DOHH2 (cell line): Measurements from ENCODE around the gene CHD9.
"Not testable (repeated sequence)": the region's sequence is repeated elsewhere in the genome, so short reads cannot be mapped to it uniquely, and the experiment has no call there.

Source experiments
- H3F3A ChIP-seq: fragments of 200-600 bp; sonication (generic), shearing (Covaris generic); 2 replicates; pipeline ENCODE4 v1.6.0; 2016; ENCODE audit warnings: antibody characterized with exemption, mild to moderate bottlenecking; ENCODE audit not compliant: control insufficient read depth, insufficient read depth
- H3K27ac ChIP-seq: fragments of 200-600 bp; sonication (generic); 2 replicates; pipeline ENCODE4 v1.5.1; 2014; ENCODE audit warnings: low read depth, mild to moderate bottlenecking, low read length, moderate library complexity
- H3K27me3 ChIP-seq: fragments of 200-600 bp; sonication (generic); 2 replicates; pipeline ENCODE4 v1.6.1; 2014; ENCODE audit warnings: mild to moderate bottlenecking, low read length, mixed read lengths; ENCODE audit not compliant: control insufficient read depth
- H3K36me3 ChIP-seq: fragments of 200-600 bp; sonication (generic); 2 replicates; pipeline ENCODE4 v1.6.1; 2014; ENCODE audit warnings: mild to moderate bottlenecking, low read length, moderate library complexity, mixed read lengths; ENCODE audit not compliant: control insufficient read depth
- H3K4me1 ChIP-seq: fragments of 200-600 bp; sonication (generic); 2 replicates; pipeline ENCODE4 v1.6.1; 2014; ENCODE audit warnings: mild to moderate bottlenecking, low read length, mixed read lengths; ENCODE audit not compliant: control insufficient read depth
- H3K4me2 ChIP-seq: fragments of 200-600 bp; sonication (generic); 2 replicates; pipeline ENCODE4 v1.6.0; 2014; ENCODE audit warnings: mild to moderate bottlenecking, low read length, moderate library complexity
- H3K4me3 ChIP-seq: fragments of 200-600 bp; sonication (generic); 2 replicates; pipeline ENCODE4 v1.5.1; 2014; ENCODE audit warnings: mild to moderate bottlenecking, low read length, mixed read lengths
- H3K79me2 ChIP-seq: fragments of 200-600 bp; sonication (generic); 2 replicates; pipeline ENCODE4 v1.6.1; 2014; ENCODE audit warnings: mild to moderate bottlenecking, low read length, mixed read lengths; ENCODE audit not compliant: control insufficient read depth
- H3K9me2 ChIP-seq: fragments of 200-600 bp; sonication (generic); replicated peaks from 2 replicates; pipeline ENCODE4 v1.6.1; 2014; ENCODE audit warnings: mild to moderate bottlenecking, low read length, mixed read lengths; ENCODE audit not compliant: control insufficient read depth
- H3K9me3 ChIP-seq: fragments of 200-600 bp; sonication (generic); 2 replicates; pipeline ENCODE4 v1.6.1; 2014; ENCODE audit warnings: antibody characterized with exemption, low read length, mixed read lengths; ENCODE audit not compliant: control insufficient read depth, insufficient read depth
- H4K20me1 ChIP-seq: fragments of 200-600 bp; sonication (generic); 2 replicates; pipeline ENCODE4 v1.6.0; 2014; ENCODE audit warnings: low read depth, mild to moderate bottlenecking, antibody characterized with exemption, low read length, moderate library complexity; ENCODE audit not compliant: control insufficient read depth, insufficient read depth
- EZH2phosphoT487 ChIP-seq: fragments of 200-600 bp; sonication (generic); IDR thresholded peaks from 2 replicates; pipeline ENCODE4 v1.6.1; 2017; ENCODE audit warnings: borderline replicate concordance, mild to moderate bottlenecking, antibody characterized with exemption, low read length, moderate library complexity, mixed read lengths
- TF ChIP-seq, protein P1 (sequence below): fragments of 200-600 bp; sonication (generic); IDR thresholded peaks from one replicate; pipeline ENCODE4 v1.5.1; 2014; ENCODE audit warnings: antibody characterized with exemption, mild to moderate bottlenecking, low read depth, low read length; ENCODE audit not compliant: poor library complexity, severe bottlenecking

CHD9 gene

DNA sequence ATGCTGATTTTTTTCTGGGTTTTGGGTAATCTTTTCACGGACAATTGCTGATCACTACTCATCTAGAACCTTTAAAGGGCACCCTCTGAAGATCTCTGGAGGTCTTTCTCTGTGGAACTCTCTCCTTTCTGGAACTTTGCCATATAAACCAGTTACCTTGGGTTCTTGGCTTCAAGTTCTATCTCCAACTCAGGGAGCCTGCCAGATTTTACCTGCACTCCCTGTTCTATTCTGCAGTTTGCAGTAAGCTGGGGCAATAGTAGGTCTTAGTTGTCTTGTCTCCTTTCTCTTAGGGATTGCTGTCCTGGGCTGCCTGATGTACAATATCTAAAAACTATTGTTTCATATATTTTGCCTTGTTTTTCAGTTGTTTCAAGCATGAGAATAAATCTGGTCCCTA lies 120.3 kb downstream of the CHD9 start:
- Histone ChIP-seq H3K9me2 (no peaks in the 10 kb centered on the region), H3F3A (no peaks in the 10 kb centered on the region), H3K27me3 (no peaks in the 10 kb centered on the region), H3K36me3 (peaks cover 17% of the 10 kb centered on the region), H3K4me2 (no peak overlapping the region), H3K4me3 (no peak overlapping the region), H4K20me1 (no peaks in the 10 kb centered on the region), H3K4me1 (no peaks in the 10 kb centered on the region), H3K27ac (no peak overlapping the region), H3K79me2 (peaks cover 38% of the 10 kb centered on the region), H3K9me3 (no peaks in the 10 kb centered on the region)
- TF ChIP-seq EZH2phosphoT487, result no peak
- TF ChIP-seq, protein P1, sequence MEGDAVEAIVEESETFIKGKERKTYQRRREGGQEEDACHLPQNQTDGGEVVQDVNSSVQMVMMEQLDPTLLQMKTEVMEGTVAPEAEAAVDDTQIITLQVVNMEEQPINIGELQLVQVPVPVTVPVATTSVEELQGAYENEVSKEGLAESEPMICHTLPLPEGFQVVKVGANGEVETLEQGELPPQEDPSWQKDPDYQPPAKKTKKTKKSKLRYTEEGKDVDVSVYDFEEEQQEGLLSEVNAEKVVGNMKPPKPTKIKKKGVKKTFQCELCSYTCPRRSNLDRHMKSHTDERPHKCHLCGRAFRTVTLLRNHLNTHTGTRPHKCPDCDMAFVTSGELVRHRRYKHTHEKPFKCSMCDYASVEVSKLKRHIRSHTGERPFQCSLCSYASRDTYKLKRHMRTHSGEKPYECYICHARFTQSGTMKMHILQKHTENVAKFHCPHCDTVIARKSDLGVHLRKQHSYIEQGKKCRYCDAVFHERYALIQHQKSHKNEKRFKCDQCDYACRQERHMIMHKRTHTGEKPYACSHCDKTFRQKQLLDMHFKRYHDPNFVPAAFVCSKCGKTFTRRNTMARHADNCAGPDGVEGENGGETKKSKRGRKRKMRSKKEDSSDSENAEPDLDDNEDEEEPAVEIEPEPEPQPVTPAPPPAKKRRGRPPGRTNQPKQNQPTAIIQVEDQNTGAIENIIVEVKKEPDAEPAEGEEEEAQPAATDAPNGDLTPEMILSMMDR, result no peak

DNA sequence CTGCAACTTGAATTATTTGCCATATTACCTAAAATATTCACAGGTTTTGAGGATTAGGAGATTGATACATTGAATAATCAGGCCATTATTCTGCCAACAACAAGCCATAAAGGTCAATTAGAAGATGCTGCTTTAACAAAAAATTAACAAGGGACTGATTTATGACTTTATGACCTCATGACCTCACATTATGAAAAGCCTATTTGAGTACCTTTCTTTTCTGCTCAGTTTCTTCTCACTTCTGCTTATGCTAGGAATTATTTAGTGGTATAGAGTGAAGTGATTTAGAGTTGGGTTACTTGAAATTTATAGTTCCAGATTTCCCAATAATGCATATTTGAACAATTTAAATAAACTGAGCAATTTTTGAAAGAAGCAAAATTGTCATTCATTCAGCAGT lies 121.6 kb downstream of the CHD9 start:
- no peak for TF ChIP-seq EZH2phosphoT487
- TF ChIP-seq, protein P1, result no peak
- H3K4me2 ChIP-seq, result no peak overlapping the region
- H3K9me2 ChIP-seq, result no peaks in the 10 kb centered on the region
- H4K20me1 ChIP-seq, result no peaks in the 10 kb centered on the region
- no peak overlapping the region for H3K27ac ChIP-seq
- H3K36me3 ChIP-seq, result peaks cover 17% of the 10 kb centered on the region
- peaks cover 38% of the 10 kb centered on the region for H3K79me2 ChIP-seq
- H3F3A ChIP-seq, result no peaks in the 10 kb centered on the region
- no peaks in the 10 kb centered on the region for H3K9me3 ChIP-seq
- no peaks in the 10 kb centered on the region for H3K4me1 ChIP-seq
- H3K27me3 ChIP-seq, result no peaks in the 10 kb centered on the region
- H3K4me3 ChIP-seq, result no peak overlapping the region

DNA sequence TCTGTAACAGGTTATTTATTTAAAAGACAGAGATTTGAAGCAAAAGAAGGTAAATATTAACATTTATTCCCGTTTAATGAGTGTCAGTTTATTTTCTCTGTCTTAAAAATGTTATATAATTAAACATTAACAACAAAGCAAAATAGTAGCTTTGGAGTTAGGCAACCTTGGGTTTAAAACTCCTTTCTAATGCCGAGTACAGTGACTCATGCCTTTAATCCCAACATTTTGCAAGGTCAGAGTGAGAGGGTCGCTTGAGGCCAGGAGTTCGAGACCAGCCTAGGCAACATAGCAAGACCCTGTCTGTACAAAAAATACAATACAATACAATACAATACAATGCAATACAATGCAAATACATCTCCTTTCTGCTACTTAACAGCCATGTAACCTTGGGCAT lies 128.7 kb downstream of the CHD9 start:
- no peaks in the 10 kb centered on the region for H3F3A ChIP-seq
- H3K4me2 ChIP-seq, result no peak overlapping the region
- H3K4me1 ChIP-seq, result no peaks in the 10 kb centered on the region
- TF ChIP-seq EZH2phosphoT487, result no peak
- TF ChIP-seq, protein P1, result no peak
- peaks cover 30% of the 10 kb centered on the region for H3K9me3 ChIP-seq
- H3K9me2 ChIP-seq, result no peaks in the 10 kb centered on the region
- no peaks in the 10 kb centered on the region for H4K20me1 ChIP-seq
- peaks cover 28% of the 10 kb centered on the region for H3K36me3 ChIP-seq
- H3K27ac ChIP-seq, result no peak overlapping the region
- H3K4me3 ChIP-seq, result no peak overlapping the region
- H3K79me2 ChIP-seq, result peaks cover 9% of the 10 kb centered on the region
- no peaks in the 10 kb centered on the region for H3K27me3 ChIP-seq

DNA sequence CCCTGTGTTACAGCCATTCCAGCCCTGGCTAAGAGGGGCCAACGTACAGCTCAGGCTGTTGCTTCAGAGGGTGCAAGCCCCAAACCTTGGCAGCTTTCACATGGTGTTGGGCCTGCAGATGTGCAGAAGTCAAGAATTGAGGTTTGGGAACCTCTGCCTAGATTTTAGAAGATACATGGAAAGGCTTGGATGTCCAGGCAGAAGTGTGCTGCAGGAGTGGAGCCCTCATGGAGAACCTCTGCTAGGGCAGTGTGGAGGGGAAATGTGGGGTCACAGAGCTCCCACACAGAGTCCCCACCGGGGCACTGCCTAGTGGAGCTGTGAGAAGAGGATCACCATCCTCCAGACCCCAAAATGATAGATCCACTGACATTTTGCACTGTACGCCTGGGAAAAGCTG lies 130.9 kb downstream of the CHD9 start:
- not testable (repeated sequence) for H3K79me2 ChIP-seq, H3K27ac ChIP-seq, H3K9me2 ChIP-seq, H3K4me3 ChIP-seq, H3K27me3 ChIP-seq, H3K4me2 ChIP-seq, H3K4me1 ChIP-seq, H3F3A ChIP-seq, H4K20me1 ChIP-seq
- peaks cover 30% of the 10 kb centered on the region for H3K9me3 ChIP-seq
- H3K36me3 ChIP-seq, result peaks cover 28% of the 10 kb centered on the region
